ENCODE results near the gene NHERF1. TPM values are rescaled to one million over a fixed set of nuclear protein-coding genes. Genes with fewer than 3 reads are reported as not detected.
A peak's percentile ranks its signal among the peaks of the same experiment; 100 is the strongest.

Gene NHERF1
- total RNA-seq (2014; rRNA removed; shearing (Covaris generic)) = 43.2 and 45.6 TPM in 2 replicates
- 65.1 and 90.4 TPM in 2 replicates for polyA plus RNA-seq (2015; cell fraction: cytosol; rRNA removed)
- polyA plus RNA-seq (2015; cell fraction: nucleus; rRNA removed) = 16.9 and 36.5 TPM in 2 replicates

DNA sequence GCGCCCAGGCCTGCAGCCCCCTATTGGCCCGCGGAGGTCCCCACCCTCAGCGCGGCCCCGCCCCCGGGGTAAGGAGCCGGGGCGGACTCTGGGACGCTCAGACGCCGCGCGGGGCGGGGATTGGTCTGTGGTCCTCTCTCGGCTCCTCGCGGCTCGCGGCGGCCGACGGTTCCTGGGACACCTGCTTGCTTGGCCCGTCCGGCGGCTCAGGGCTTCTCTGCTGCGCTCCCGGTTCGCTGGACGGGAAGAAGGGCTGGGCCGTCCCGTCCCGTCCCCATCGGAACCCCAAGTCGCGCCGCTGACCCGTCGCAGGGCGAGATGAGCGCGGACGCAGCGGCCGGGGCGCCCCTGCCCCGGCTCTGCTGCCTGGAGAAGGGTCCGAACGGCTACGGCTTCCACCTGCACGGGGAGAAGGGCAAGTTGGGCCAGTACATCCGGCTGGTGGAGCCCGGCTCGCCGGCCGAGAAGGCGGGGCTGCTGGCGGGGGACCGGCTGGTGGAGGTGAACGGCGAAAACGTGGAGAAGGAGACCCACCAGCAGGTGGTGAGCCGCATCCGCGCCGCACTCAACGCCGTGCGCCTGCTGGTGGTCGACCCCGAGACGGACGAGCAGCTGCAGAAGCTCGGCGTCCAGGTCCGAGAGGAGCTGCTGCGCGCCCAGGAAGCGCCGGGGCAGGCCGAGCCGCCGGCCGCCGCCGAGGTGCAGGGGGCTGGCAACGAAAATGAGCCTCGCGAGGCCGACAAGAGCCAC lies at the start of gene NHERF1:
Gene NHERF1 (plus strand): TSS at position 100 of the 750 bp plus-strand sequence. CDS start 219 bp downstream, at position 319.
- DNase-seq (ENCODE audit: low read depth, low spot score) = peak; percentile 96
- in situ Hi-C loops (cut with HindIII; ENCODE audit: low pct_unique_long_range_greater_than_20kb, low sequenced_read_pairs) = no loop called here

DNA sequence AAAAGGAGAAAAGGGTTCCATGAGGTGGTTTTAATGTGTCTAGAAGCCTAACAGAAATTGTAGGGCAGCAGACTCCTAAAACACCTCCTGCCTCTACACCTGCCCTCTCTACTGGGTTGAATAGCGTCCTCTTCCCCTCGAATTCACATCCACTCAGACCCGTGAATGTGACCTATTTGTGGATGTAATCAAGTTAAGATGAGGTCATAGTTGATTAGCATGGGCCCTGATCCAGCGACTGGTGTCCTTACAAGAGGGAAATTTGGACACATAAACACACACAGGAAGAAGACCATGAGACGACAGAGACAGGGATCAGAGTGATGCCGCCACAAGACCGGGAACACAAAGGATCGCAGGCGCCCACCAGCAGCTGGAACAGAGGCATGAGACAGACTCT lies 49.2 kb upstream of the NHERF1 start:
- in situ Hi-C loops (cut with HindIII; ENCODE audit: low pct_unique_long_range_greater_than_20kb, low sequenced_read_pairs) = no loop called here
- DNase-seq (ENCODE audit: low read depth, low spot score) = no peak

DNA sequence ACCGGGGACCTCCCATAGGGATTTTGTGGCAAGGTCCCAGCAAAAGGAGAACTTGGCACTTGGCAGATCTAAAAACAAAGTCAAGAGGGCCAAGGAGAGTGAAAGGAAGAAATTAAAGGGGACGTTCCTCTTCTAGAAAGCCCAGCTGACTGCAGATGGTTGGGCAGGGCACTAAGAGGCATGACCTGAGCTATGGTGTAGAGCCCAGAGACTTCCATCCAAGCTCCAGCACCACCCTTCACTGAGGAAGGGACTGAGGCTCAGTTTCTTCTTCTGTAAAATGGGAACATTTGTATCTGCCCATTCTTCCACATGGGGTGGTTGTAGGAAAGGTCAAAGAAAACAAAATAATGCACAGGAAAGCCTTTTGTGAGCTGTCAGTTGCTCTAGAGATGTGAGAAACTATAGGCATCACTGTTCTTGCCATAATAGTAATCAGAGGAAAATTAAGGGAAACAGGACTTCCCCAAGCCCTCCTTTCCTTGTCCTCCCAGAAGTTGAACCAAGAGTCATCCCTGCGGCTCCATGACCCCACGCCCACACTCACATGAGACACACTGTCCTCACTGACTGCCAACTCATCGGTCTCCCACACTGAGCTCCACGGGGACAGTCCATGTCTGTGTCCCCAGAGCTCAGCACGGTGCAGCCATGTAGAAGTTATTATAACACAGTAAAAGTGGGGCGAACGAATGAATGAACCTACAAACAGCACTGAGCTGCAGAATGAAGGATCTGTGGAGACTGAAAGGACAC lies 46.1 kb upstream of the NHERF1 start:
- no peak for DNase-seq (ENCODE audit: low read depth, low spot score)
- in situ Hi-C loops (cut with HindIII; ENCODE audit: low pct_unique_long_range_greater_than_20kb, low sequenced_read_pairs) = no loop called here

GRCh38 chr17:74703311-74703710 lies 45.1 kb upstream of the NHERF1 start:
- in situ Hi-C loops (cut with HindIII; ENCODE audit: low pct_unique_long_range_greater_than_20kb, low sequenced_read_pairs) = no loop called here

DNA sequence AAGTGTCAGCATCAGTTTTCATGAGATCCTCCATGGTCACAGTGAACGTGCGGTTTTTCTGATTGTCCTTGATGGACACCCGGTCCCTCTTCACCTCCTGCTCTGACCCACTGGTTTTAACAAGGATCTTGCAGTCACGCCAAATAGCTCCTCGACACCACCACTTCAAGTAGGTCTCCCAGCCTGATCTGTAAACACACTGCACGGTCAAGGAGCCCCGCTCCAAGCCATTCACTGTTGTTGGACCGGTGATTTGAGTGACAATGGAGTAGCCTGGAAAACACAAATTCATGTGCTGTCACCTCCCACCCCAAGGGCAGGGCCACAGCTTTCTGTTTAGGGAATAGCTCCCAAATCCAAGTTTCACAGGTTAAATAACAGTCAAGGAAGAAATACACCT lies 43.9 kb upstream of the NHERF1 start:
- no peak for DNase-seq (ENCODE audit: low read depth, low spot score)
- in situ Hi-C loops (cut with HindIII; ENCODE audit: low pct_unique_long_range_greater_than_20kb, low sequenced_read_pairs) = no loop called here

More at GRCh38 chr17:74703311-74703710, 45.1 kb upstream of the NHERF1 start:
- no peak for DNase-seq (ENCODE audit: low read depth, low spot score)

GRCh38 chr17:74711058-74711824 lies 37.2 kb upstream of the NHERF1 start:
- in situ Hi-C loops (cut with HindIII; ENCODE audit: low pct_unique_long_range_greater_than_20kb, low sequenced_read_pairs) = no loop called here
- no peak for DNase-seq (ENCODE audit: low read depth, low spot score)

DNA sequence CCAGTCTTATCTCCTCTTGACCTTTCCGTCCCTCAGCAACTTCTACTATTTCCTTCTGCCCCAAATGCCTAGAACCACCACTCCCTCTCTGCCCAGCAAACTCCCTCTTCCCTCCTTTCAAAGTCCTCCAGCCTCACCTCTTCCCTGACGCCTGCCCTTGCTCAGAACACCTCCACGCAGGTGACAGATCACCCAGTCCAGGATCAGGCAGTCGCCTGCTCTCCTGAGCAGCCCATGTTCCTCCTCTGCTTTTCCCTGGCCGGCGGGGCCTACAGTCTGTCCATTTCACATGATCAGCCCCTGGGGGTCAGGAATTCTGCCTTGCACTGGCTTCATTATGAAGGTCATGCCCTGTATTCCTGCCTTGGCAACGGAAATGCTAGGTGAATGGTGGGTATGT lies 36.1 kb upstream of the NHERF1 start:
- in situ Hi-C loops (cut with HindIII; ENCODE audit: low pct_unique_long_range_greater_than_20kb, low sequenced_read_pairs) = no loop called here
- DNase-seq (ENCODE audit: low read depth, low spot score) = no peak

GRCh38 chr17:74712756-74713155 lies 35.7 kb upstream of the NHERF1 start, which contains the start of gene CD300LF:
TSS of gene CD300LF (minus strand) at chr17:74712923. CDS start at chr17:74712866, 57 bp downstream.
- no peak for DNase-seq (ENCODE audit: low read depth, low spot score)
- in situ Hi-C loops (cut with HindIII; ENCODE audit: low pct_unique_long_range_greater_than_20kb, low sequenced_read_pairs) = no loop called here

GRCh38 chr17:74713171-74713755 lies 35.2 kb upstream of the NHERF1 start:
- in situ Hi-C loops (cut with HindIII; ENCODE audit: low pct_unique_long_range_greater_than_20kb, low sequenced_read_pairs) = no loop called here
- no peak for DNase-seq (ENCODE audit: low read depth, low spot score)

DNA sequence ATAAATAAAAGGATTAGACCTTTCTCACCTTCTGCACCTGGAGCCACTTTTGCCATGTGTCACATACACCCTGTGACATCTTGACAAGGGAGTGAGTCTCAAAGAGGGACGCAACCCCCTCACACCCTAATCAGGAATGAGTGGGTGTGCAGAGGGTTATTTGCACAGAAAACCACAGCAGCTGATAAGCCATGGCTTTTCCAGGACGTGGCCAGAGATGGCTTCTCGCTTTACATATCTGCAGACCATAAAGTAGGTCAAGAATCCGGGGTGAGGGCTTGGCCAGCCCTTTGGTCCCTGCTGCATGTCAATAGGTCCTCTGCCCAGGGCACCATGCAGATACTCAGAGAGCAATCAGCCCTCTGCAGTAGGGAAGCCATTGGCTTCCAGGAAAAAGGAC lies 33.3 kb upstream of the NHERF1 start:
- in situ Hi-C loops (cut with HindIII; ENCODE audit: low pct_unique_long_range_greater_than_20kb, low sequenced_read_pairs) = no loop called here
- no peak for DNase-seq (ENCODE audit: low read depth, low spot score)

GRCh38 chr17:74720506-74720905 lies 27.9 kb upstream of the NHERF1 start:
- in situ Hi-C loops (cut with HindIII; ENCODE audit: low pct_unique_long_range_greater_than_20kb, low sequenced_read_pairs) = no loop called here
- no peak for DNase-seq (ENCODE audit: low read depth, low spot score)

DNA sequence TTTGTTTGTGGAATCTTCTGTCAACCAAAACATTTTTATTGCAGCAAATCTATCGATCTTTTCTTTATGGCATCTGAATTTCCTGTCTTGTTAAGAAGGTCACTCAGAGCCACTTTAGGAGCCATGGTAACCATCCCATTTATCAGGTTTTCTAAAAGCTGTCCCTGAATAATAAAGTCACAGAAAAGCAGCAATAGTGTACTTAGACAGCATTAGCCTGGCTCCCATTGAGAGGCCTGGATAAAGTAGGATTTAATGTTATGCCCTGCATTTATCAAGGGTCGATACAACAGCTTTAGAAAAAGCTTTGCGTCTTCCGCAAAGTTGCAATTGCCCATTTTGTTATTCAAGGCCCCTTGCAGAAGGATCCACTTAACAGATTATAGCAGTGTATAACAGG lies 25.6 kb upstream of the NHERF1 start:
- in situ Hi-C loops (cut with HindIII; ENCODE audit: low pct_unique_long_range_greater_than_20kb, low sequenced_read_pairs) = no loop called here
- DNase-seq (ENCODE audit: low read depth, low spot score) = no peak

GRCh38 chr17:74723891-74724290 lies 24.5 kb upstream of the NHERF1 start:
- in situ Hi-C loops (cut with HindIII; ENCODE audit: low pct_unique_long_range_greater_than_20kb, low sequenced_read_pairs) = no loop called here

GRCh38 chr17:74725111-74725510 lies 23.3 kb upstream of the NHERF1 start:
- in situ Hi-C loops (cut with HindIII; ENCODE audit: low pct_unique_long_range_greater_than_20kb, low sequenced_read_pairs) = no loop called here

More at GRCh38 chr17:74723891-74724290, 24.5 kb upstream of the NHERF1 start:
- DNase-seq (ENCODE audit: low read depth, low spot score) = no peak

GRCh38 chr17:74728033-74728701 lies 20.3 kb upstream of the NHERF1 start:
- in situ Hi-C loops (cut with HindIII; ENCODE audit: low pct_unique_long_range_greater_than_20kb, low sequenced_read_pairs) = no loop called here
- DNase-seq (ENCODE audit: low read depth, low spot score) = no peak

More at GRCh38 chr17:74725111-74725510, 23.3 kb upstream of the NHERF1 start:
- DNase-seq (ENCODE audit: low read depth, low spot score) = no peak

- DNase-seq (ENCODE audit: low read depth, low spot score) = no peak
- in situ Hi-C loops (cut with HindIII; ENCODE audit: low pct_unique_long_range_greater_than_20kb, low sequenced_read_pairs) = no loop called here
Measured at GRCh38 chr17:74728702-74729075, 19.7 kb upstream of the NHERF1 start.

- in situ Hi-C loops (cut with HindIII; ENCODE audit: low pct_unique_long_range_greater_than_20kb, low sequenced_read_pairs) = no loop called here
- no peak for DNase-seq (ENCODE audit: low read depth, low spot score)
Measured at GRCh38 chr17:74729368-74729767, 19.1 kb upstream of the NHERF1 start.
